ENCODE data around the gene RMND5B.

The RMND5B gene

DNA sequence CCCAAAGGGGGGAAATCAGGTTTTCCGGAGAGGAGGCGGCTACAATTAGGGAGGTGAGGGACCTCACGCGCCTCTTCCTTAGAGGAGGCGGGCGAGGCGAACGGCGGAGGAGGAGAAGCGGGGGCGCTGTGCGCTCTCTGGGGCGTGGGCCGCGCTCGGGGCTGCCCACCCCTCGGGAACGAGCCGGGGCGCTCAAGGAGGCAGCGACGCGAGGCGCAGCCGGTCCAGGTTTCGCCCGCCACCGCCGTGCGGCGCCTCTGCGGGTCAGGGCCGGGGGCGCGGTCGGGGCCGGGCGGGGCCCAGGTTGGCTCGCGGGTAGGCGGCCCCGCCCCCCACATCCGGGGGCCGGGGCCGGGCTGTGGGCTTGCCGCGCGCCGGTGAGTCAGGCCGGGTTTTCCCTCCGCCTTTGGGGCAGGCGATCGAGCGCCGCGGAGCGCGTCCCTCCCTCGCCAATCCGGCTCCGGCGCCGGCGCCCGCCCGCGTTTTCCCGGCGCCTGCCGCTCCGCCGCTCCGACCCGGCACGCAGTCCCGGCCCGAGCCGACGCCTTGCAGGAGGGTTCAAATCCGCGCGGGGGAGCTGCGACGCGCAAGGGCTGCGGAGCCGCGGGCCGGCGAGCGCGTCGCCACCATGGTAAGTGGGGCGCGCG, 17.6 kb upstream of the RMND5B start, which contains the start of gene N4BP3:
TSS of gene N4BP3 (plus strand) at position 392 of the 647 bp plus-strand sequence. CDS start 6,052 bp downstream, outside the sequence.
- Histone ChIP-seq H3K4me3 (ENCODE audit: insufficient read depth, low read depth, low read length) (peak within 1 kb of the TSS; percentile 80), H3K36me3 (ENCODE audit: control insufficient read depth, insufficient read depth, low read length) (no peaks in the 10 kb centered on the region), H3K4me1 (ENCODE audit: control insufficient read depth, insufficient read depth, low read length) (peaks cover 25% of the 10 kb centered on the region), H3K27me3 (ENCODE audit: control insufficient read depth, insufficient read depth, low read length, poor library complexity, severe bottlenecking) (peaks cover 4% of the 10 kb centered on the region), H3K27ac (ENCODE audit: insufficient read depth, low read depth, low read length, poor library complexity, severe bottlenecking) (peak within 1 kb of the TSS; percentile 72), H3K9me3 (ENCODE audit: control insufficient read depth, low read length) (no peaks in the 10 kb centered on the region)
- 0 to 1% methylated on average over 96 of the region's 96 CpGs for WGBS, 2 experiments

DNA sequence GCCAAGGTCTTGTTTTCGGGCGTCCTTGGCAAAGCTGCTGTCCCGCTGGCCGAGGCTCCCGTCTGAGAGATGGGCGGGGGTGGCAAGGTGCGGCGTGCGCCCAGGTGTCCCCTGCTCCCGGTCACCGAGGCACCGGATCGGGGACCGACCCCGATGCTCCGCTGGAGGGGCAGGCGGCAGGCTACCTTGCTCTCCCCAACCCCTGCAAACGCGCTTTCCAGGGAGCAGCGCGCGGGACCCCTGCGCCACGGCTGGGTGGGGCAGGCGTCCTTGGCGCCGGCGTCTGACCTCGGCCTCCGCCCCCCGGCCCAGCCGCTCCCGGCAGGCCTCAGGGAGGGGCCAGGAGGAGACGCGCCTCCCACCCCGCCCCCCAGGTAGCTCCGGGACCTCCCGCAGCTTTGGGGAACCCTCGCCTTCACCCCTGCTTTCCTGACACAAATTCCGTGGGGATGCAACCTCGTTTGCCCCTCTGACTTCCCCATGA, 16.9 kb upstream of the RMND5B start:
- peak overlapping the region; percentile 80 for H3K4me3 ChIP-seq (ENCODE audit: insufficient read depth, low read depth, low read length)
- H3K36me3 ChIP-seq (ENCODE audit: control insufficient read depth, insufficient read depth, low read length): no peaks in the 10 kb centered on the region
- H3K27ac ChIP-seq (ENCODE audit: insufficient read depth, low read depth, low read length, poor library complexity, severe bottlenecking): peak overlapping the region; percentile 36
- peaks cover 4% of the 10 kb centered on the region for H3K27me3 ChIP-seq (ENCODE audit: control insufficient read depth, insufficient read depth, low read length, poor library complexity, severe bottlenecking)
- H3K9me3 ChIP-seq (ENCODE audit: control insufficient read depth, low read length): no peaks in the 10 kb centered on the region
- H3K4me1 ChIP-seq (ENCODE audit: control insufficient read depth, insufficient read depth, low read length): peaks cover 21% of the 10 kb centered on the region
- 0% methylated on average over 41 of the region's 41 CpGs for WGBS, 2 experiments

DNA sequence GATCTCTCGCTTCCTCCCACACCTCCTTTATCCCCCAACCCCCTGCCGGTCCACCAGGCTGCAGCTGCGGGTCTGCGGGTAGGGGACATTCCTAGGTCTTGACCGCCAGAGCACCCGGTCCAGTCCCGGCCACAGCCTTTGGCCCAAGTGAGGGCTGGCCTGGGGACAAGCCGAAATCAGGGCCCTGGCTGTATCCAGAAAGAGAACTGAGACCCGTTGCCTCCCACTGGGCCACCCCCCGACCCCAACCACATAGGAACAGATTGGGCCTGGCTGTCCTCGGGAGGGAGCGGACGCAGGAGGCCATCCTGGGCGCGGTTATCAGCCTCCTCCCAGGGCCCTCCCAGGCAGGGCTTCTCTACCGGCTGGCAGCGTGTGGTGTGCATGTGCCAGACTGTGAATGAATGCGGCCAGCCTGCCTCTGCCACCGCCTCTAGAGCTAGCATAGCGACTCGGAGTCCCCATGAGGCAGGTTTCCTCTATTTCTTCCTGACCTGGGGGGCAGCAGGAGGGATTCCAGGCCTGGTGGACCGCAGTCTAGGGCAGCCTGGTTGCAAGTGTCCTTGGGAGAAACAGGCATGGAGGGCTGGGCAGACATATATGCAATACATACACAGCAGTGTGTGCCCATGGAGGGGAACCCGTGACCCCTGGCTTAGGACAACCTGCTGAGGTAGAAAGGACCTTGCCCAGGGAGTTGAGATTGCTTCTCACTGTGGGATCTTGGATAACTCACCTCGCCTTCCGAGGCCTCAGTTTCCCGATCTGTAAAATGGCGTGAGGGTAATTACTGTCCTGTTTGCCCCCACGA, 16.3 kb upstream of the RMND5B start:
- peaks cover 20% of the 10 kb centered on the region for H3K4me1 ChIP-seq (ENCODE audit: control insufficient read depth, insufficient read depth, low read length)
- H3K4me3 ChIP-seq (ENCODE audit: insufficient read depth, low read depth, low read length): peak overlapping the region; percentile 80
- H3K9me3 ChIP-seq (ENCODE audit: control insufficient read depth, low read length): no peaks in the 10 kb centered on the region
- H3K27me3 ChIP-seq (ENCODE audit: control insufficient read depth, insufficient read depth, low read length, poor library complexity, severe bottlenecking): peaks cover 4% of the 10 kb centered on the region
- H3K27ac ChIP-seq (ENCODE audit: insufficient read depth, low read depth, low read length, poor library complexity, severe bottlenecking): peak overlapping the region; percentile 95
- H3K36me3 ChIP-seq (ENCODE audit: control insufficient read depth, insufficient read depth, low read length): no peaks in the 10 kb centered on the region
- WGBS, 2 experiments: 2 to 3% methylated on average over 28 of the region's 28 CpGs

DNA sequence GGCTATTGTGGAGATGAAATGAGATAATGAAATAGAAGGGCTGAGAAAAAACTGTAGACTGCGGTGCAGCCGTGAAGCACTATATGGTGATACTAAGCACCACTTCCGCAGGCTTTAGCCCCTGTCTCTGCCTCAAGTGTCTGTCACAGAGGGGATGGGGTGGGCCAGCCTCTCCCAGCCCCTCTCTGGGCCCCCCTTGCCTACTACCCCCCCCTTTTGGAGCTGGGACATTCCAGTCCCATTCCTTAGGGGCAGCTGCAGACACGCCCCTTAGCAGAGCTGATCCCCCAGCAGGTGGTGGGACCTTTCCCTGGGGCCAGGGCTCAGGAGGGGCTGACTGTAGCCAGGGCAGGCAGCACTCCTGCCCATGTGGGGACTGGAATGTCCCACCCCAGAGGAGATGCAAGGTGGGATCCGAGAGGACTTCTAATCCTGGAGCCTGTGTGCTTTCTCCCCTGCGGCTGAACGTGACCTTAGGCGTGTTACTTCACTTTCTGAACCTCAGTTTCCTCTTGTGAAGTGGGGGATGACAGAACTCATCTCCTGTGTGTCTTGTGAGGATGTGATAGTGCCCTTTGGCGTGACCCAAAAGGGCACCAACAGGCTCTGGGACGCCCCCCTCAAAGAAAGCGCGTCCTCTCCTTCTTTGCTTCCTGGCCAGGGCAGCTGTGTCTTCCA, 15.5 kb upstream of the RMND5B start:
- peaks cover 20% of the 10 kb centered on the region for H3K4me1 ChIP-seq (ENCODE audit: control insufficient read depth, insufficient read depth, low read length)
- WGBS, 2 experiments: 3 to 8% methylated on average over 12 of the region's 12 CpGs
- no peaks in the 10 kb centered on the region for H3K9me3 ChIP-seq (ENCODE audit: control insufficient read depth, low read length)
- H3K4me3 ChIP-seq (ENCODE audit: insufficient read depth, low read depth, low read length): peak overlapping the region; percentile 80
- H3K36me3 ChIP-seq (ENCODE audit: control insufficient read depth, insufficient read depth, low read length): no peaks in the 10 kb centered on the region
- H3K27ac ChIP-seq (ENCODE audit: insufficient read depth, low read depth, low read length, poor library complexity, severe bottlenecking): peak overlapping the region; percentile 95
- H3K27me3 ChIP-seq (ENCODE audit: control insufficient read depth, insufficient read depth, low read length, poor library complexity, severe bottlenecking): peaks cover 4% of the 10 kb centered on the region

DNA sequence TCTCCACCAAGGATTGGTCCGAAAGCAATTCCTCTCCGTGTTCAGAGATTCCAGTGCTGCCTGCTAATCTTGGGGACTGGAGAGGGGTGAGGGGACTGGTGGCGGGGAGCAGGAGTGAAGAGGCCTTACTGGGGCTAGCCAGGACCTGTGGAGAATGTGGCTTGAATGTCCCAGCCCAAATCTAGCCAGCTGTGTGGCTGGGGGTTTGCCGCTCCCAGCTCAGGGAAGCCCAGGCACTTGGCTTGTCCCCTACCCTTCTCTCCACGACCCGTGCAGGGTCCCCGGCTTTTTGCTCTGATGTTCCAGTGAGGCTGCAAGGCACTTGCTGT, 15.0 kb upstream of the RMND5B start:
- peak overlapping the region; percentile 80 for H3K4me3 ChIP-seq (ENCODE audit: insufficient read depth, low read depth, low read length)
- H3K36me3 ChIP-seq (ENCODE audit: control insufficient read depth, insufficient read depth, low read length): no peaks in the 10 kb centered on the region
- H3K27me3 ChIP-seq (ENCODE audit: control insufficient read depth, insufficient read depth, low read length, poor library complexity, severe bottlenecking): peaks cover 4% of the 10 kb centered on the region
- WGBS, 2 experiments: 2 to 3% methylated on average over 7 of the region's 7 CpGs
- peaks cover 20% of the 10 kb centered on the region for H3K4me1 ChIP-seq (ENCODE audit: control insufficient read depth, insufficient read depth, low read length)
- H3K9me3 ChIP-seq (ENCODE audit: control insufficient read depth, low read length): no peaks in the 10 kb centered on the region
- H3K27ac ChIP-seq (ENCODE audit: insufficient read depth, low read depth, low read length, poor library complexity, severe bottlenecking): peak overlapping the region; percentile 95

DNA sequence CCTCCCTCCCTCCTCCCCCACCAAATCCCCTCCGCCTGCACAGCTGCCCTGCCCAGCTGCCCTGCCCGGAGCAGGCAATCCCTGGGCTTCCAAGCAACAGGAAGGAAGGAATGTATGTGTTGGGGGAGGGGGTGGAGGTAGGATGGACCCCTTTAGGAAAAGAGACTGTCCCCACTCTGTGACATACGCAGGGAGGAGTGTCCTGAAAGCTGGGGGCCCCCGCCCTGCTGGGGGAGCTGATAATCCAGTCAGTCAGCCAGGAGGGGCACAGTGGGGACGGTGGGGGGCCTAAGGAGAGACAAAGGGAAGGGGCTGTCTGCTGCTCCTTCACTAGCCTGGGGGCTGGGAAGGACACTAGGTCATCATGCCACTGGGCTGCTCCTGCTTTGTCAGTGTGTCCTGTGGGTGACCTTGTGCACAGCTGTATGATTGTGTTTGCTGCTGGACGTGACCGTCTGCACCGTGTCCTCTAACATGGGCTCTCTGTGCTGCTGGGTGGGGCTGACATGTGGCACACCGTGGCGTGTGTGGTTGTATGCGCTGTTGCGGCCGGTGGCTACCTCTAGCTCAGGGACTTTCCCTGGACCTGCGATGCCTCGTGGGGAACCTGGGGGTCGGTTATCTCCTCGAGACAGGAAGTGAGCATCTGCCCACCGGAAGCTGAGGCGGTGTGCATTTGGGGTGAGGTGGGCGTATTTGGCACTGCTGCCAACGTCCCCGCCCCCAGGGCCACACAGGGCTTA, 14.5 kb upstream of the RMND5B start:
- Histone ChIP-seq H3K4me1 (ENCODE audit: control insufficient read depth, insufficient read depth, low read length) (peaks cover 20% of the 10 kb centered on the region), H3K4me3 (ENCODE audit: insufficient read depth, low read depth, low read length) (peak overlapping the region; percentile 80), H3K36me3 (ENCODE audit: control insufficient read depth, insufficient read depth, low read length) (no peaks in the 10 kb centered on the region), H3K27me3 (ENCODE audit: control insufficient read depth, insufficient read depth, low read length, poor library complexity, severe bottlenecking) (peaks cover 4% of the 10 kb centered on the region), H3K9me3 (ENCODE audit: control insufficient read depth, low read length) (no peaks in the 10 kb centered on the region), H3K27ac (ENCODE audit: insufficient read depth, low read depth, low read length, poor library complexity, severe bottlenecking) (peak overlapping the region; percentile 95)
- 26% methylated on average over 20 to 22 of the region's 22 CpGs for whole genome bisulfite sequencing, 2 experiments

DNA sequence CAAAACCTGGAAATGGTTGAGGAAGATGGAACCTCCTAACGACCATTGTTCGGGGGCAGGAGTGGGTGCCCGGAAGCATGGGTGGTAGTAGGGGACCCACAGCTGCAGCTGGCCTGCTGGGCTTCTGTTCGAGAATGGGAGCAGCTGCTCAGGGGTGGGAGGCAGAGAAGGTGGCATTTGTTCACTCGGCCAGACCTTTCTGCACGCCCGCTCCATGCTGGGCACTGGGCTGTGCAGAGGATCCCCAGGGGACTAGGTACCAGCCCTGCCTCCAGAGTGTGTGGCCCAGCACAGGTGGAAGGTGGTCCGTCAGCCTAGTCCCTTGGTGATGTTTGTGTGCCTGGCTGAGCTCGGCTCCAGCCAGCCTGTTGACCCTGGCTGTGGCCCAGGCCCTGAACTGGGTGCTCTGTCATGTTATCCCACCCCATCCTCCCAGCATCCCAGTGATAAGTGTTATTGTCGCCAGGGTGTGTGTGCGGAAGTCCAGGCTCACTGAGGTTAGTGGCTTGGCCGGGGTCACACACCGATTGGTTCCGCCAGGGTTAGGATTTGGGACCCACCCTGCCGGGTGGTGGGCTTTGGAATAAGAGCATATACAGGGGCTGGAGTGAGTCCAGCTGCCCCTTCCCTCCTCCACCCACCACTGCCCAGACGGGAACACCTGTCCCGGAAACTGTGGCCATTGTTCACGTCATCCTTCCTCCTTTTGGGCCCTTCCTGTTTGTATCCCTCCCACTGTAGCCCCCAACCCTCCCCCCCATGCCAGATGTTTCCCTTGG, 12.7 kb upstream of the RMND5B start:
- Histone ChIP-seq H3K4me3 (ENCODE audit: insufficient read depth, low read depth, low read length) (no peak overlapping the region), H3K36me3 (ENCODE audit: control insufficient read depth, insufficient read depth, low read length) (peaks cover 7% of the 10 kb centered on the region), H3K9me3 (ENCODE audit: control insufficient read depth, low read length) (no peaks in the 10 kb centered on the region), H3K27me3 (ENCODE audit: control insufficient read depth, insufficient read depth, low read length, poor library complexity, severe bottlenecking) (no peaks in the 10 kb centered on the region), H3K4me1 (ENCODE audit: control insufficient read depth, insufficient read depth, low read length) (peaks cover 35% of the 10 kb centered on the region), H3K27ac (ENCODE audit: insufficient read depth, low read depth, low read length, poor library complexity, severe bottlenecking) (no peak overlapping the region)
- WGBS, 2 experiments: 91 to 92% methylated on average over 18 of the region's 18 CpGs

DNA sequence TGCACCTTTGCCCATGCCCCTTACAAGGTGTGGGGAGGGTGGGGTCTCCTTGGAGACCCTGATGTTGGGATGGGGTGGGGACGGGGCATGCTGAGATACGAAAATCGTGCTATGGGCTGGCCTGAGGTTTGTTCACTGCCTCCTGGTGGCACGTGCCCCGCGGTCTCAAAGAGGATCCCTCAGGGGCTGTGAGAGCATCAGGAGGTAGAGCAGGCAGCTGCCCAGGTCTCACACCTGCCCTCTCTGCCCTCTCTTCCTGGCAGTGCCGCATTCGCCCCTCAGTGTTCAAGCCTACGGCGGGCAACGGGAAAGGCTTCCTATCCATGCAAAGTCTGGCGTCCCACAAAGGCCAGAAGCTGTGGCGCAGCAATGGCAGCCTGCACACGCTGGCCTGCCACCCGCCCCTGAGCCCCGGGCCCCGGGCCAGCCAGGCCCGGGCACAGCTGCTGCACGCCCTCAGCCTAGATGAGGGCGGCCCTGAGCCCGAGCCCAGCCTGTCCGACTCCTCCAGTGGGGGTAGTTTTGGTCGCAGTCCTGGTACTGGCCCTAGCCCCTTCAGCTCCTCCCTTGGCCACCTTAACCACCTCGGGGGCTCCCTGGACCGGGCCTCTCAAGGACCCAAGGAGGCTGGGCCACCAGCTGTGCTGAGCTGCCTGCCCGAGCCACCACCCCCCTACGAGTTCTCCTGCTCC, 10.8 kb upstream of the RMND5B start:
- H3K4me1 ChIP-seq (ENCODE audit: control insufficient read depth, insufficient read depth, low read length): peaks cover 48% of the 10 kb centered on the region
- no peak overlapping the region for H3K4me3 ChIP-seq (ENCODE audit: insufficient read depth, low read depth, low read length)
- no peaks in the 10 kb centered on the region for H3K27me3 ChIP-seq (ENCODE audit: control insufficient read depth, insufficient read depth, low read length, poor library complexity, severe bottlenecking)
- no peak overlapping the region for H3K27ac ChIP-seq (ENCODE audit: insufficient read depth, low read depth, low read length, poor library complexity, severe bottlenecking)
- WGBS, 2 experiments: 92 to 93% methylated on average over 27 of the region's 27 CpGs
- H3K36me3 ChIP-seq (ENCODE audit: control insufficient read depth, insufficient read depth, low read length): peaks cover 7% of the 10 kb centered on the region
- H3K9me3 ChIP-seq (ENCODE audit: control insufficient read depth, low read length): no peaks in the 10 kb centered on the region
